Stimulated activated CD8-positive, alpha-beta memory T cell treated with anti-CD3 and anti-CD28 coated beads, Interleukin-12 subunit alpha, Interleukin-12 subunit beta, amount 100 ng/mL, for 4 hours (primary cell): Measurements from ENCODE around the gene NAIF1.
"Not testable (repeated sequence)": the region's sequence is repeated elsewhere in the genome, so short reads cannot be mapped to it uniquely, and the experiment has no call there.

Experiments used
- DNase-seq: peaks from one replicate; pipeline ENCODE4 v3.0.0-alpha.2; 2020; ENCODE audit warnings: low read depth

NAIF1 gene

GRCh38 chr9:128057724-128058409 is 9.3 kb downstream of the NAIF1 start:
- DNase-seq: no peak

GRCh38 chr9:128056887-128057723 is 10.0 kb downstream of the NAIF1 start:
- DNase-seq: no peak

DNA sequence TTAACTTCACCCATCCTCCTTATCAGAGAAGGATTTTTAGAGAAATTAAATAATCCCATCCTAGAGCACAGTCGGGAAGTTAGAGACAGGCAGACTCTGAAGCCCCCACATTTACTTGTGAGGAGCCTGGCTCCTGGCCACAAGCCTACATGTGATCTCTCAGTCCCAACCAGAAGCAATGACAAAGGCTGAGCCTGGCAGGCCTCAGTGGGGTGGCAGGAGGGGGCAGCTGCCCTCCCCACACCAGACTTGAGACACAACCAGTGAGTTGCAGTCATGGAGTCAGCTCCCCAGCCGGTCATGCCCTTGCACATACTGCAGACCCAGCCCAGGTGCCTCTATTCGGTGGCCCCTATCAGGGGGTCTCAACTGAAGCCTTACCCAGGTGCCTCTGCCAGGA is 11.0 kb downstream of the NAIF1 start:
- DNase-seq: no peak

- DNase-seq: no peak
Measured at GRCh38 chr9:128055344-128056040, 11.6 kb downstream of the NAIF1 start.

DNA sequence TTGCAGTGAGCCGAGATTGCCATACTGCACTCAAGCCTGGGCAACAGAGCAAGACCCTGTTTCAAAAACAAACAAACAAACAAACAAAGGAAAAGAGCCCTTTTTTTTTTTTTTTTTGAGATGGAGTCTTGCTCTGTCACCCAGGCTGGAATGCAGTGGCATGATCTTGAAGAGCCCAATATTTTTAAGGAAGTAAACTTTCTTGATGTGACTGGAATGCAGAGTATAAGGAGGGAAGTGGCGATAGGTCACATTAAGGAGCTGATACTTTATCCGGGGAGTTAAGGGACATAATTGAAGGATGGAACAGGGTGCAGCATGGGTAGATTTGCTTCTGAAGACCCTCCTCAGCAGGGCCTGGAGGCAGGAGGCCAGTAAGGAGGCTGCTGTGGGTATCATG is 13.0 kb downstream of the NAIF1 start:
- DNase-seq: no peak

GRCh38 chr9:128053560-128053959 is 13.6 kb downstream of the NAIF1 start:
- no peak for DNase-seq

DNA sequence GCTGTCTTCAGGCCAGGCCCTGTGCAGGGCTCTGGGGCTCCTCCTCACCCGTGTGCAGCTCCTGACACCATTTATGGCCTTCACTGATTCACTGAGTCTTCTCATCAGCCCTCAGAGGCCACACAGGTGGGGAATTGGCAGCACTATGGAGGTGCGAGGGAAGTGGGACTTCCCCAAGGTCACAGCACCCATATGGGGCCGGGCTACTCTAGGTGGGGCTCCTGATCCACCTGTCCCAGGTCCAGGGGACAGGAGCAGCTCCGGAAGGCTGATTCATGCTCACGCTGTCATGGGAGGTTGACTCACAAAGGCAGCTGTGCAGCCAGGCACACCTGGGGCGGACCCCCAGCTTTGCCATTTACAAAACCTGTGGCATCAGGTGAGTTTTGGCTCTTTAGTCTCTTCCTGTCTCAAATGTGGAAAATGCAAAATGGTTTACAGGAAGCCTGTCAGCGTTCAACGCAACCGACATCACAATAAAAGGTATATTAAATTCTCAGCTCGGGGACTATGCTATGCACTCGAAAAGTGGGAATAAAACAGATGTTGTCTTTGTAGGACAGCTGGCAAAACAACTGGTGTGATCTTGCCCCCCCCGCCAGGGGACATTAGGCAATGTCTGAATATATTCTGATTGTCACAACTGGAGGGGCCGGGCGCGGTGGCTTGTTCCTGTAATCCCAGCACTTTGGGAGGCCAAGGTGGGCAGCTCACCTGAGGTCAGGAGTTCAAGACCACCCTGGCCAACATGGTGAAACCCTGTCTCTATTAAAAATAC is 15.0 kb downstream of the NAIF1 start:
- DNase-seq: no peak

- DNase-seq: no peak
Measured at GRCh38 chr9:128049843-128050242, 17.3 kb downstream of the NAIF1 start.

- DNase-seq: no peak
Measured at GRCh38 chr9:128048663-128049062, 18.5 kb downstream of the NAIF1 start.

DNA sequence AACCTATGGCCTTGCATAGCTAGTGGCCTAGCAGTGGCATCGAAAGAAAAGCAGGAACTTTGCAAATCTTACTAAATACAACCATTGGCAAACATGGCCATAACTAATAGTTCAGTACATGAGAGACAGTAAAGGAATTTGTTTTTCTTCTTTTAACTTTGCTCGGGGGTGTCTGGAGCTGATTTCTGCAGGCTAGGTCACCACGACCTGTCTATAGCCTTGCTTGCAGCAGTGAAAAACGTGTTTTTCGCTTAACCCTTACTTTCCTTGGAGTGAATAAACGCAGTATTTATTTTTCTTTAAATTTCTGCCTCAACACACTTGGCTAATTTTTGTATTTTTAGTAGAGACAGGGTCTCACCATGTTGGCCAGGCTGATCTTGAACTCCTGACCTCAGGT is 19.9 kb downstream of the NAIF1 start:
- no peak for DNase-seq

DNA sequence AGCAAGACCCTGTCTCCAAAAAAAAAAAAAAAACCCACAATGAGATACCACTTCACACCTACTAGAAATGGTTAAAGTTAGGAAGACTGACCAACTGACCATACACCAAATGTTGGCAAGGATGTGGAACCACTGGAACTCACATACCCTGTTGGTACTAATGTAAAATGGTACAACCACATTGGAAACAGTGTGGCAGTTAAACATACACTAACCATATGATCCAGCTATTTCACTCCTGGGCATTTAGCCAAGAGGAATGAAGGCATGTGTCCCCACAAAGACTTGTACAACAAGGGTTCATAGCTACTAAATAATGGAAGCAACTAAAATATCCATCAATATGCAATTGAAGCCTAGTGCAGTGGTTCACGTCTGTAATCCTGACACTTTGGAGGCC is 21.3 kb downstream of the NAIF1 start:
- no peak for DNase-seq

DNA sequence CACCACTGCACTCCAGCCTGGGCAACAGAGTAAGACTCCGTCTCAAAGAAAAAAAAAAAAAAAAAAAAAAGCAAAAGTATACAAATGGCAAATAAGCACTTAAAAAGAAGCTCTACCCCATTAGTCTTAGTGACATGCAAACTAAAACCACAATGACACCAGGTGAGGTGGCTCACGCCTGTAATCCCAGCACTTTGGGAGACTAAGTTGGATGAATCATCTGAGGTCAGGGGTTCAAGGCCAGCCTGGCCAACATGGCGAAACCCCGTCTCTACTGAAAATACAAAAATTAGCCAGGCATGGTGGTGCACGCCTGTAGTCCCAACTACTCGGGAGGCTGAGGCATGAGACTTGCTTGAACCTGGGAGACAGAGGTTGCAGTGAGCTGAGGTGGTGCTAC is 21.7 kb downstream of the NAIF1 start:
- DNase-seq: not testable (repeated sequence)

DNA sequence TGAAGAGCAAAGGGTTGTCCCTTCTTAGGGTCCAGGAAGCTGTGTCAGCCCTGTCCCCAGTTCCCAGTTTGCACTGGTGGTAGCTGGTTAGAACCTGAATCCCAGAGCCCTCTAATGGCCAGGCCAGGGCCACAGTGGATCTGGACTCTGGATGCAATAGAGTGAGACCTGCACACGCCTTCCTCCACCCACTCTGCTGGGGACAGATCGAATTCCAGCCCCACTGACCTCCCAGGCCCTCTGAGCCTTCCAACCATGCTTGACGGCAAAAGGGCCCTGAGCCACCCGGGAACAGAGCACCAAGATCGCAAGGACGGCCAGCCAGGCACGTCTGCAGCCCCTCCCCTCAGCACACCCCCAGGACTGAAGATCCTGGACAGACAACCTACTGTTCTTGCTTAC is 23.7 kb downstream of the NAIF1 start:
- DNase-seq: no peak

GRCh38 chr9:128042043-128042442 is 25.1 kb downstream of the NAIF1 start:
- DNase-seq: no peak

- DNase-seq: not testable (repeated sequence)
Measured at GRCh38 chr9:128040783-128041182, 26.3 kb downstream of the NAIF1 start.

- not testable (repeated sequence) for DNase-seq
Measured at GRCh38 chr9:128036522-128036921, 30.6 kb downstream of the NAIF1 start.

DNA sequence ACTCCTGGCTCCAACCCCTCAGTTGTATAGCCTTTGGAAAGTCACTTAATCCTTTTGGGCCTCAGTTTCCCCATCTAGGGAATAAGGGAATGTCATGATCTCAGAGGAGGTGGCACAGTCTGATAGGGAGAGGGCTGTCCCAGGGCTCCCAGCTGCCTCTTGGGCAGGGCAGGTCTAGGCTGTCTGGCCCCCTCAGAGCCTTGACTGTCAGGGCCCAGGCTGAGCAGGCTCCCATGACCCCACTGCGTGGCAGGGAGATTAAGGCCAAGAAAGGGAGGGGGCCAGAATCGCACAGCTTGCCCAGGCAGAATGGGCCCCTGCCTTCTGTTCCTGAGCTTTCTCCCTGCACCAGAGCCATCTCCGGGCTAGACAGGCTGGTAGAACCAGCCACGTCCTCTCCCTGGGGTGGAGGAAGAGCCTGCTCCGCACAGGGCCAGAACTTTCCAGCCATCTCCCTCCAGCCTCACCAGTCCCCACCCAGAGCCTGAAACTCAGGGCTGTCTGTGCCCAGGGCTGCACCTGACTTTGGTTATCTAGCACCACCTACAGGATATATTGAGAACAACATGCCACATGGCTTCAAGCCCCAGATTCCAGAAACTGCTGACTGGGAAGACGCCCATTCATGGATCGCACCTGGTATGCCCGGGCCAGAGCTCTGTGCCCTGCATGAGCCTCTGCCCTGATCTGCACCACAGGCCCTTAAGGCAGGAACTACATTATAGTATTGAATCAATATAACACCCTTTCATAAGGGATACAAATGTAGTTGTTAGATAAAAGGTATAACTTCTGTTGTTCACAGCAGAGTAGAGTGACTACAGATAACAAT is 32.1 kb downstream of the NAIF1 start:
- DNase-seq: peak; percentile 27

- DNase-seq: no peak
Measured at GRCh38 chr9:128033609-128034008, 33.5 kb downstream of the NAIF1 start.

GRCh38 chr9:128027705-128028104 is 39.4 kb downstream of the NAIF1 start:
- no peak for DNase-seq

DNA sequence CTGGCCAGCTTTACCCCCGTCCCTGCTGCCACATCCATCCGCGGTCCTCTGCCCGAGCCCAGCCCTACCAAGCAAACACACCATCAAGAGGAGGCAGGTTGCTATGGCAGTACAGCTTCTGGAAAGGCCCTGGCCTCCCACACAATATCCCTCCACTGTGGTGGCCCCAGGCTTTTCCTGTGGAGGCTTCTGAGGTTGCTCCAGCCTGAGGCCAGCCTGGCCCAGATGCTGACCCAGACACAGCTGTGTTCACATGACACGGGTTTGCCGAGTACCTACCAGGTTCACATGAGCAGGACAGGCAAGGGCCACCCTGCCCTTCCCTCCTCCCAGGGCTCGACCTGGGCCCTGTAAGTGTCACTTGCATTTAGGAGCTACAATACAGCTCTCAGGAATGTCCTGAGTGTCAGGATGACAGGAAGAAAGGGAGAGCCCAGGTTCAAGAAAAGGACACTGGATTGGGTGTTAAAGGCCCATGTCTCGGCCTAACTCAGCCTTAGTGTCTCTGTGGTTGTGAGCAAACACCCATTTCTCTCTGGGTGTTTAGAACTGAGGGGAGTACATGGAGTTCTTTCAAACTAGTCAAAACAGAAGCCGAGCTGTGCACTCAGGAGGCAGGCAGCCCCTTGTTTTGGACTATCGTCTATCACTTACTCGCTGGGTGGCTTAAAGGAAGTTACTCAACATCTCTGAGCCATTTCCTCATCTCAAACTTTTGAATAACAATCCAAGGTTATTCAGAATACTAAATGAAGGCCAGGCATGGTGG is 40.2 kb downstream of the NAIF1 start:
- DNase-seq: no peak
